HL-60/S4 treated with retinoic acid at 250 ng/mL for 4 days and 3 days (cell line): Measurements from ENCODE around the gene MAP2K3.
"Not testable (repeated sequence)": the region's sequence is repeated elsewhere in the genome, so short reads cannot be mapped to it uniquely, and the experiment has no call there.

ENCODE experiments used
- in situ Hi-C: fragments of 300-500 bp; cut with MboI; formaldehyde crosslinking; loops from 2 replicates; pipeline ENCODE4 v1.7.0; 2022; ENCODE audit warnings: low sequenced_read_pairs

MAP2K3 gene

DNA sequence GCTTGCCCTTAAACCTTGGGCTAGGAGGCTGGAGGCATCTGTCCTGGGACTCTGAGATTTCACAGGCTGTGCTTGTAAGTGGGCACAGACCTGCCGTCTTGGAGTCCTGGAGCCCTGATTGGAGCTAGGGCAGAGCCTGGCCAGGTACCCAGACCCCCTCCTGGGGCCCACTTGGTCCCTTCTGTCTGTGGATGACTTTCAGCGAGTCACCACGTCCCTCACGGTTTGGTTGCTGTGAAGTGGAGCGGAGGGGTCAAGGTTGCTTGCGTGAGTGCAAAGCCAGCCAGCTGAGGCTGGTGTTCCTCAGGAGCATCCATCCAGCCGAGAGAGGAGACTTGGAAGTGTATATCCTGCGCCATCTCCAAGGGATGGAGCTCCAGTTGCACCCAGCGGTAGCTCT lies 36.5 kb downstream of the MAP2K3 start:
- in situ Hi-C loops, result loop anchor here (25.0 kb wide), 1 partner anchor 466 kb away; no protein-coding TSS in a partner anchor

DNA sequence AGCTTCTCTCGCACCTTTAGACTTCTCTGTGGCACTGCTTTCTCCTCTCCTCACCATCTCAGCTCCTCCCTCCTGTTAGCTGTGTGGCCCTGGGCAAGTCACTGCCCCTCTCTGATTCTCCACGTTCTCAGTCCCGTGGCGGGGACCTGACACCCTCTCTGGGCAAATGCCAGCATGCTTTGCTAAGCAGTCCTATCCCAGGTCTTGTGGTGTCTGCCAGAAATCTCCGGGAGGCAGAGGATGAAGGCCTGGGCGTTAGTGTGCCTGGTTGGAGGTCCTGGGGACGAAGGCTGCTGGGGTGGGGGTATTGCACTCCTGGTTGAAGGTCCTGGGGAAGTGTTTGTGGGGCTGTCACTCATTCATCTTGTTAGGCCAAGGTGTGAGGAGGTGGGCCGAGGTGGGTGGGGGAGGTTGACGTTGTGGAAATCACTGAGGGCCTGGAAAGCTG lies 37.3 kb downstream of the MAP2K3 start:
- in situ Hi-C loops, result loop anchor here (25.0 kb wide), 1 partner anchor 466 kb away; no protein-coding TSS in a partner anchor

DNA sequence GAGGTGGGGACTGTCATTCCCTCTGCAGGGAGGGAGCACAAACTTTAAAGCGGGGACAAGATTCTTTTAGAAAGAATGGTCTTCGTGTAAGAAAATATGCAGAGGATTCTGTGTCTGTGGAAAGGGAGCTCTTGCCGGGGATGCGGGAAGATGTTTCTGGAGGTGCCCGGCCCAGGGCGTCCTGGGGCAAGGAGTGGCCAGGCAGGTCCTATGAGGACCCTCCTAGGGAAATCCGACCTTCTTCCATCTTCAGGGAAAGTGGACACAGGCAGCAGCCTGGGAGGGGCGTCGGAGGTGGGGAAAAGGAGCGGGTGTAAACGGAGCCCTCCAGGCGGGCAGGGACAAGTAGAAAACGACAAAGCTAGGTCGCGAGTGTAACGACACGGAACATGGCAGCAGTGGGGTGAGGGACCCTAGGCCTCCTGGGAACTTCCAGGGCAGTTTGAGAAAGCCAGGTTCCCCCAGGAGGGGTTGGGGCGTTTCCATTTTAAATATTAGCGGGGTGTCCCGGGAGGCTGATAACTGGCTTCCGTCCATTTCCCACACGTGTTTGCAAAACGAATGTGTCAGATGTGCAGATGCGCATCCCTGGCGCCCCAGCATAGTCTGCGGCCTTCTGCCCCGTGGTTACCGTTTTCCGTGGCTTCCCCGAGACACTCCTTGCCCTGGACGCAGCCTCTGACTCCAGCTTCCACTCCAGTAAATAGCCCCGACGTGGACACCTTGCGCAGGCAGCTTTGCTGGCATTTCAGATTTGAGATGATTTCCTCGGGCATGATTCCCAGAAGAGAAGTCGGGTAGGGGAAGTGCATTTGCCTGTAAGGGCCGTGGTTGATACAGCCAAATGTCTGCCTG lies 39.0 kb downstream of the MAP2K3 start:
- in situ Hi-C loops, result loop anchor here (25.0 kb wide), 1 partner anchor 464 kb away; no protein-coding TSS in a partner anchor

DNA sequence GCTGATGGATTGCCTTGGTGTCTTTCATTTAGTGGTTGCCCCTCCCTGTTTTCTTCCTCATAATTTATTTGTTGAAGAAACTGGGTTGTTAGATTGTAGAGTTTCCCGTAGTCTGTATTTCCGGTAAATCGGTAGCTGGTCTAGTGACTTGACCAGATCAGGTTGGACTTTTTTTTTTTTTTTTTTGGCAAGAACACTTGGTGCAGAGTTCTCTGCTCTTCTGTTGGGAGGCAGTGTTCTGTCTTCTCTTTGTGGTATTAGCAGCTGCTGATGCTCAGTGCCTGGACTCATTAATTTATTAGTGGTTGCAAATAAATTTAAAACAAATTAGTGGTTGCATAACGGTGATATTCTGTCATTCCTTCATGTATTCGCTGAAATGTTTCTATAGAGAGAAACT lies 40.2 kb downstream of the MAP2K3 start:
- in situ Hi-C loops, result loop anchor here (25.0 kb wide), 1 partner anchor 463 kb away; no protein-coding TSS in a partner anchor

DNA sequence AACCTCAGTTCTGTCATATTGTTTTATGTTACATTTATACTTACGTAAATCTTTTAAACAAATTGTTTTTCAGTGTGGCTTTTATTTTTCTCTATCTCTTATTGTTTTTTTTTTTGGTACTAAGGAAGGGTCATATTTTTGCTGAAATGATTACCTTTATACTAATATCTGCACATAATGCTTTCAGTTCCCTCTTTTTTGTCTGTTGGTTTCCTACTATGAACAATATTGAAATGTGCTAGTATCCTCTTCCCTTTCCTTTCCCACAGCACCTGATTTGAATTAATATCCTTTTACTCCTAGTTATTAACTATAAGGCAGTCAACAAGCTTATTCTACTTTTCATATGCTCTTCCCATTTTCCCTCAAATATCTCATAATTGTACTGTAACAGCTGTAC lies 43.4 kb downstream of the MAP2K3 start:
- in situ Hi-C loops, result not testable (repeated sequence)

DNA sequence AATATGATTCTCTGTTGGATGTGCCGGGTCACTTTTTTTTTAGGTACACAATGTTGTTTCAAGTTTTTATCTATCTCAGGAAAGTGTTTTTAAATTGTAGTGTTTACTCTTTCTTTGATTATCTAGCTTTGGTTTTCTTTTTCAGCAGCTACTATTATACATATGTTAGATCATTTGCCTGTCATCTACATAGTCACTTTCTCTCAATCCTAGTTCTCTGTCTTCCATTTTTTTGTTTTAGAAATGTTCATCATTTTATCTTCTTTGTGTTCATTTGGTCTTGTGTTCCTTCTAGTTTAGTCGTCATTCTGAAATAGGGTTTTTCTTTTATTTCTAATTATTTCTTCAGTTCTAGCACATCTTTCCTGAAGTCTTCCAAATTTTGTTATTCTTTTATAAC lies 44.3 kb downstream of the MAP2K3 start:
- in situ Hi-C loops, result not testable (repeated sequence)

DNA sequence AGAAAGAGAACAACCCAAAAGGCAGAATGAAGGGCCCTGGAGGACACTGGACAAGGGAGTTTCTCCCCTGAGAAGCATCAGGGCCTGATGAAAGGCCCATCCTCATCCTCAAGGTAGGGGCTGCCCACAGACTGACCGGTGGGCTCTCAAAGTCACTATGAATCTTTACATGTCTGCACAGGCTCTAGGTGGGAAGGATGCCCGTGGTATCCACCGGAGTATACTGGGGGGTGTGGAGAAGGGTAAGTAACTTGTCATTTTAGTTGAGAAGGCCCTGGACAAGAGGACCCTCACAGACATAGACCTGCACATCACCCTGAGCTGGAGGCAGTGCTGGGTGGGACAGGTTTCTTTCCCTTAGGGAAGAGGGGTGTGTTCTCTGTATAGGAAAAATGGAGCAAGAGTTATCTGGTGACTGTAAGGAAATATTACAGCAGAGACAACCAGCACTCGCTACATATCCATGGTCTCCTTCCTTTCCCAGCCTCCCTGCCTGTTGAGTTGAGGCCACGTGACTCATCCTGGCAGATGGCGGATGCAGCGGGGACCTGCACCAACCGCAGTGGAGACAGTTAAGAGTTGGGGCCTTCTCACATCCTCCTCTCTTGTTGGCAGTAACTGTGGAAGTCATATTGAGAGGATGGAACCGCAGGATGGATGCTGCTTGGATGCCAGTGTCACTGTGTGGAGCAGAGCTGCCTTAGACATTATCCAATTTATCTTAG lies 46.1 kb downstream of the MAP2K3 start:
- in situ Hi-C loops, result no loop called here

DNA sequence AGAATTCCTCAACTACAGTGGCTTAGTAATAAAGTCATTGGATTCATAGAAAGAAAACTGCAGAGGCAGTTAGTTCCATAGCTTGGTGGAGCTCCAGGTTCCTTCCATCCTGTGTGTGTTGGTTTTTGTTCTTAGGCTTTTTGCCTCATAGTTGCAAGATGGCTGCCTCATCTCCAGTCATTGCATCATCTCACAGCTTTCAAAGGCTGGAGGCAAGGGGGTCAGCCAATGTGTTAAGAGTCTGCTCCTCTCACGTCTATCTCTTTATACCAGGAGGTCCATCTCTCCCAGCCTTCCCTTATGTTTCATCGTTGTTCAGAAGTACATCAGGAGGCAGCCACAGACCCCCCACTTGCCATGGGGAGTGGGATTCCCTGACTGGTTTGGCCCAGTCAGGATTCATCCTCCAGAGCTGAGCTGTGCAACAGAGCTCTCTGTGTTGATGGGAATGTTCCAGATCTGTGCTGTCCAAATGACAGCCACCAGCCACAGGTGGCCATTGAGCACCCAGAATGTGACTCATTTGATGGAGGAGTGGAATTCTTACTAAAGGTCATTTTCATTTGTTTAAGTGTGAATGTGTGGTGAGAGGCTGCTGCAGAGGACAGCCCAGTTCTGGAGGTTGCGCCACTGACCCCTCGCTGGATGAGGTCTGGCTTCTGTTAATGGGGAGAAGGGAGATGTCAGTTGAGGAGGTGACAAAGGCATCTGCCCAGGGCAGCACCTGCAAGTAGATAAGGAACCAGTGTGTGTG lies 52.2 kb downstream of the MAP2K3 start:
- in situ Hi-C loops, result not testable (repeated sequence)

DNA sequence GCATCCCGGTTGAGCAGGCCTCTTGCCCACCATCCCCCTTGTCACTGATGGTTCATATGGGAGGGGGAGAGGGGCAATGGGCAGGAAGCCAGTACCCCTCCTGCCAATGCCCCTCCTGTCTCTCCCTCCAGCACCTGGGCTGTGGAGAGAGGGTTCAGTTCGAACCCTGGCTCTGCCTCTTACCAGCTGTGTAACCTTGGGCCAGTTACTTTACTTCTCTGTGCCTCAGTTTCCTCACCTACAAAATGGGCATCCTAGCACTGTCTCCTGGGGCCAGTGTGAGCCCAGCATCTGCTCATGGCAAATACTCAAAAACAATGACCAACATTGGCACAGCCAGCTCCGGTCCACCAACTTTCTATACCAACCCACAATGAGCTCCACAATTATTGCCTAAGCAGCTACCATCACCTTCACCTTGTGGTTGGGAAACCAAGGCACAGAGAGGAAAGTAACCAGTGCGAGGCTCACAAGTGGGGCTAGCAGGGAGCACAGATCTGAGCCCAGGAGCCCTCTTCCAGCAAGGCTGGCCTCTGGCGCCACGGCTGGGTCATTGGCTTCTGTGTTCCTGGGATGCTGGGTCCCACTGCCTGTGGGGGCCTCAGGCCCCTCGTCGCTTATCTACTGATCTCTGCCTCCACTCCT lies 53.6 kb downstream of the MAP2K3 start:
- in situ Hi-C loops, result not testable (repeated sequence)

DNA sequence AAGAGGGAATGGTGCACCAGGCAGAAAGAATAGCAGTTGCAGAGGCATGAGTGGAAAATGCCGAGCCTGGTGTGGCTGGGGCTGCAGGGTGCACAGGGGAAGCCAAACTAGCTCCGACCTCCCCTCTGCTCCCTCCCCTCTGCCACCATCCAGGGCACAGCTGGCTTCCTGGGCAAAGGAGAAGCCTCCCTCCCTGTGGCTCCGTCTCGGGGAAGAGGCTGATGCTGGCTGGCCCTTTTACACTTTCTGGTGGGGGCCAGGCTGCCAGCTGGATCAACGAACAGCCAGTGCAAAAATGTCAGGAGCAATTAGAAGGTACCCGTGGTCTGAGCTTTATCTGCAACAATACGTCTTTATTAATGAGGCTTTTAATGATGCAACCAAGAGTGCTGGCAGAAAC lies 54.5 kb downstream of the MAP2K3 start:
- in situ Hi-C loops, result no loop called here

DNA sequence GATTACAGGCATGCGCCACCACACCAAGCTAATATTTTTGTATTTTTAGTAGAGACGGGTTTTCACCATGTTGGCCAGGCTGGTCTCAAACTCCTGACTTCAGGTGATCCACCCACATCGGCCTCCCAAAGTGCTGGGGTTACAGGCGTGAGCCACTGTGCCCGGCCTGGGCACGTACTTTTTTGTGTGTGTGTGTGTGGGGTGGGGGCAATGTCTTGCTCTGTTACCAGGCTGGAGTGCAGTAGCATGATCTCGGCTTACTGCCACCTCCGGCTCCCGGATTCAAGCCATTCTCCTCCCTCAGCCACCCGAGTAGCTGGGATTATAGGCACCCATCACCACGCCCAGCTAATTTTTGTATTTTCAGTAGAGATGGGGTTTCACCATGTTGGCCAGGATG lies 55.1 kb downstream of the MAP2K3 start:
- in situ Hi-C loops, result not testable (repeated sequence)

DNA sequence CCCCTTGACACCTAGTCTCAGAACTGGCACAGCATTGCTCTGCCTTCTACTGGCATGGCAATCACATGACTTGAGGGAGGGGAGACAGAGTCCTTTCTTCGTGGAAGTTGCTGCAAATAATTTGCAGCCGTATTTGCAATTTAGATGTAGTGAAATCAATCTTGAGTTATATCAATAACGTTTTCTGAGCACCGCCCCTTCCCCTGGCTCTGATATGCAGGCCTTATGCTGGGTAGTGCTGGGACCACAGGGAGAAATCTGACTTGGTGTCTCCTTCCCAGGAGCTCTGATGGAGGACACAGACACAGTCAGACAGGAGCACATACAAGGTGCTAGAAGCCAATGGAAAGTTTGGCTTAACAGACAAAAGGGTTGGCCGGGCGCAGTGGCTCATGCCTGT lies 55.9 kb downstream of the MAP2K3 start:
- in situ Hi-C loops, result not testable (repeated sequence)

DNA sequence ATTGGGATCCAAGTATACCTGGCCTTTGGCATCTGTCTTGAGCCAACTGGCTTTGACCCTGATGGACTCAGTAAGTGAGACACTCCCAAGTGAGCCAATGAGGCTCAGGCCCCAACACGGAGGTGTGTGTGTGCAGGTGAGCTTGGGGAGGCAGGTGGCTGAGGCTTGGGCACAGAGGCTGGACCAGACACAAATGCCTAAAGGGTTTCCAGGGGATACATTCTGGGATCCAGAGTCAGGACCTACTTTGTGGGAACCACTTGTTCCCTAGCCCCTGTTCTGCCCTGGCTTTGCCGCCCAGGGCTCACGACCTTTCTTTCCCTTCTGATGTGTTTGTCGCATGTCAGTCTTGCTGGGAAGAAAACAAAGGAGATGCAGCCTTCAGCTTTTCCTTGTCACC lies 56.8 kb downstream of the MAP2K3 start:
- in situ Hi-C loops, result not testable (repeated sequence)

DNA sequence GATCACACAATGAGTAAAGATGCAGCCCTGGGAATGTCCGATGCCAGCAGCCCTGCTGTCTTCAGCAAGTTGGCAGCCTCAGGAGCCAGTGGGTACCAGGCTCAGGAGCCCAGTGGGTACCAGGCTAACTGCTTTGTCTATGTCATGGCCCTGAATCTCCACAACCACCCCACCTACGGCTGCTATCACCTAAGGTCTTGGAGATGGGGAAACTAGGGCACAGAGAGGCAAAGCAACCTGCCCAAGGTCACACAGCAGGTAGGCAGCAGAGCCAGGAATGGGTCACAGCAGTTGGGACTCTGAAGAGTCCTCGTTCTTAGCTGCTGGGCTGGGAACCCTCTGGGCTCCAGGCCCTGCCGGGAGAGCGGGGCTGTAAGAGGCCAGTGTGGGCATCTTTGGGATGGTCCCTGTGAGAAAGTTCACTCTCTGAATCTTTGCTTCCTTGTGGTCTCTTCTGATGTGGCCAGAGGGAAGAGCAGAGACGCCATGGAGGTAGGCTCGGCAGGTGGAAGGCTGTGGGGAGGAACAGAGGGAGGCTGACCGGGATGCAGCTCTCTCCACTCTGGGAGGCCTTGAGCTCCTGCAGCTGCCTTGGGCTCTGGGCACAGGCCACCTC lies 57.5 kb downstream of the MAP2K3 start:
- in situ Hi-C loops, result not testable (repeated sequence)

DNA sequence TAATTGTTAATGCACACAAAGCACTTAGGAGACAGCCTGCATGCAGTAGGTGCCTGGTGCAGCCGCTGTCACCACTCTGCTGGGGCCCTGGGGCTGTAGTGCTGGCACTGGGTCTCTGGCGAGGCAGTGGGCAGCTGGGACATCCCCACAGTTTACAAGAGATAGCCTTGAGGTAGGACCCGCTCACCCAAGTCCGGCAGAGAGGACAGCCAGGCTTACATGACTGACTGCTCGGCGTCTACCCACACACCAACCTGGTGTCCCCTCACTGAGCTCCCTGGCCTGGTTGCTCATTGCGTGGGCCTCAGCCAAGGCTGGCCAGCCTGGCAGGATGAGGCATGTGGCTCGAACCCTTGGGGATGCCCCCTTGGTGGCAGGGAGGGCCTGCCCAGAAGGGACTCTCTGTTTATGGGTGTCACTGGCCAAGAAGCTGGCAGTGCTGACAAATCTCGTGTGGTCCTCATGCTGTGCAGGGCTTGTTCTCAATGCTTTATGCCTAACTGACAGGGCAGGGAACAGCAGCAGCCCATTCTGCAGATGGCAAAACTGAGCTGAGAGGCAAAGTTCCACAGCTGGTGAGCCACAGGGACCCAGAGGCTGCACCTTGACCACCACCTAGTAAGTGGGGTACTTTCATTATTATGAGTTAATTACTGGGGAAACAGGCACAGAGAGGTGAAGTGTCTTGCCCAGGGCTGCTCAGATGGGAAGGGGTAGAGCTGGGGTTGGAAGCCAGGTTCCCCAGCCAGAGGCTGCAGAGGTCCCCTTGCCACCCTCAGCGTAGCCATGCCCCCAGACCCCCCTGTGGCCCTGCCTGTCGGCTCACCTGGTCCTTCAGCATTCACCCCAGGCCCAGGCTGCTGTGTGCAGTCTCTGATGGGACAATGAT lies 58.8 kb downstream of the MAP2K3 start:
- in situ Hi-C loops, result not testable (repeated sequence)

DNA sequence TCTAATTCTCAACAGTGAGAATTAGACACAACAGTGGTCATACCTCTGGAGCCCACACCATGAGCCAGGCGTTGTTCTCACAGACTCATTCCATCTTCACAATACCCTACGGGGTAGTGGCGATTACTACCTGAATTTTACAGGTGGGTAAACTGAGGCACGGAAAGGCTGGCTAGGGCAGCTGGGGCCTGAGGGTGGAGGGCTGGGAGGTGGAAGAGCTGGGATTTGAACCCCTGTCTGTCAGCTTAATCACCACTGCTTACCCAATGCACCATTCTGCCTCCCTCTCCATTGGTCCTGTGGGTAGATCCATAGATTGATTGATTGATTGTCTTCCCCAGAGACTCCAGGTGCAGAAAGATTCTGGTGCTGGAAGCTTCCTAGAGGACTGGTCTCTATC lies 60.3 kb downstream of the MAP2K3 start:
- in situ Hi-C loops, result not testable (repeated sequence)

DNA sequence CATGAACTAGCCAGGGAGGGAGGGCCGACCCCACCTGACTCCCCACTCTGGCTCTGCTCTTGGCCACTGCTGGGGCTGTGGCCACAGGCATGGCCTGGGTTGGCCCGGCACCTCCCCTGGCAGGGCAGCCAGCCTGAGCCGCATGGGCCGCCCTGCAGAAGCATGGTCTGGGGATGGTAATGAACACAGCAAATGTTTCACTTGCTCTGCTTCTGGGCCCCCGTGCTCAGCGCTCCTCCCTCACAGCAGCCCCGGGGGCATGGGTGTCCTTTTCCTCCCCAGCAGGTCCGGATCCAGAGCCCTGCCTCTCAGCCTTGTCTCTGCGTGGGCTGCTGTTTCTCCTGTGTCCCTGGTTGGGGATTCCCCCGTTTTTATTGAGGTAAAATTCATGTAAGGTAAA lies 60.7 kb downstream of the MAP2K3 start:
- in situ Hi-C loops, result no loop called here

DNA sequence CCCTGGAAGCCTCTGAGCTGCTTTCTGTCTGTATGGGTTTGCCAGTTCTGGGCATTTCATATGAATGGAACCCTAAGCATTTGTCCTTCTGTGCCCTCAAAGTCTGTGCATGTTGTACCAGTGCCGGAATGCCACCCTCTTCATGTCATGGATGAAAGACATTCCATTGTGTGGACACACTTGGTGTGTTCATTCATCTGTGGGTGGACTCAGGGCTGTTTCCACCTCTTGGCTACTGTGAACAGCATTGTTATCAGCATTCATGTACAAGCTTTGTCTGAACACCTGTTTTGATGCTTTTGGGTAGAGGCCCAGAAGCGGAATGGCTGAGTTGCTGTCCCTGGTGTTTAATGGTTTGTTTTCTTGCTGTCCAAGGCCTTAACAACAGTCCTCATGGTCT lies 61.6 kb downstream of the MAP2K3 start:
- in situ Hi-C loops, result not testable (repeated sequence)

DNA sequence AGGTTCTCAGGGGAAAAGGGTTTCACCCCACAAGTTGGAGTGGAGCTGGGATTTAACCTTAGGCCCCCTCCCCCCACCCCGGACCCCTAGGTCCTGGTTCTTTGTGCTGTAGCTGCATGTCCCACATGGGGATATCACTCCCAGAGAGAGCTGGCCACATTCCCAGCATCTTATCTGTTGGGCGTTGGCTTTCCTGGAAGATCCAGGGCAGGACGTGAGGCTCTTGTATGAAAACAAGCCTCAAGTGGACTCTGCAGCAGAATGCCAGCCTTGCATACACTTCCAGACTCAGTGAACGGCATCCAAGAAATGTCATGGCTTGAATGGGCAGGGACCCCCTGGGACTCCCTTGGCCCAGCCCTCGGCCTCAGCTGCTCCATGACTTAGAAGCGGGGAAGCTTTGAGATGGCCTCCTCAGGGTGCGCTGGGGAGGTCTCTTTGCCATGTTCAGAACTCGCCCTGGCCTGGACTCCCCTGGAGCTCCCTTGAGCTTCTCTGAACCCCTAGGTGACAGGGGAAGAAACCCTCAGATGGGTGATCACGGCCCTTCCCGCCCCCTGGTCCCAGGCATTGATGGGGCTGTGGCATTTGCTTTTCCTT lies 62.2 kb downstream of the MAP2K3 start:
- in situ Hi-C loops, result not testable (repeated sequence)
